ENCODE results near the gene FAM3D.
"Not testable (repeated sequence)": the region's sequence is repeated elsewhere in the genome, so short reads cannot be mapped to it uniquely, and the experiment has no call there.

The FAM3D gene, protein sequence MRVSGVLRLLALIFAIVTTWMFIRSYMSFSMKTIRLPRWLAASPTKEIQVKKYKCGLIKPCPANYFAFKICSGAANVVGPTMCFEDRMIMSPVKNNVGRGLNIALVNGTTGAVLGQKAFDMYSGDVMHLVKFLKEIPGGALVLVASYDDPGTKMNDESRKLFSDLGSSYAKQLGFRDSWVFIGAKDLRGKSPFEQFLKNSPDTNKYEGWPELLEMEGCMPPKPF

DNA sequence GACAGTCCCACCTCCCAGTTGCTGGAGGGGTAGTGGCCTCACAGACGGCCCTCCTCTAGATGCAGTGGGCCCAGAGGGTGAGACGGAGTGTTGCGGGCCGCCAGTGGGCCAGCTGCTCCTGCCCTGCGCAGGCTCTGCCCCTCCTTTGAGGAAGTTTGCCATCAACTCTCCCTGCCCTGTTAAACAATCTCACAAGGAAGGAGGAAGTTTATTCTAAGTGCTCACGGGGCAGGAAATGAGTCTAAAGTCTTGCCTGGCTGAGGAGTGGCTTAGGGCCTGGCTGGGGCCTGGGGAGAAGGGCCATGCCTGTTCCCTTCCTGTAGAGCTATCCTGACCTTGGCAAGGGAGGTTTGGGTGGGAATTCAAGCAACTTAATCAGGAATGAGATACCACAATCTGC is at the start of gene FAM3D:
Gene FAM3D (minus strand): TSS at position 92 of the 400 bp plus-strand sequence. CDS start 11,211 bp downstream, outside the sequence.
- Histone ChIP-seq H3K27me3 (ENCODE audit: control insufficient read depth, insufficient read depth, low read length) (no peaks in the 10 kb centered on the region), H3K4me1 (ENCODE audit: control insufficient read depth, low read depth, low read length) (no peaks in the 10 kb centered on the region), H3K9me3 (ENCODE audit: control insufficient read depth, low read depth, low read length) (no peaks in the 10 kb centered on the region), H3K36me3 (ENCODE audit: control insufficient read depth, low read depth, low read length) (no peaks in the 10 kb centered on the region), H3K4me3 (ENCODE audit: low read length) (no peak within 1 kb of the TSS), H3K9ac (ENCODE audit: low read length) (no peak within 1 kb of the TSS), H3K27ac (ENCODE audit: low read length) (no peak within 1 kb of the TSS)

DNA sequence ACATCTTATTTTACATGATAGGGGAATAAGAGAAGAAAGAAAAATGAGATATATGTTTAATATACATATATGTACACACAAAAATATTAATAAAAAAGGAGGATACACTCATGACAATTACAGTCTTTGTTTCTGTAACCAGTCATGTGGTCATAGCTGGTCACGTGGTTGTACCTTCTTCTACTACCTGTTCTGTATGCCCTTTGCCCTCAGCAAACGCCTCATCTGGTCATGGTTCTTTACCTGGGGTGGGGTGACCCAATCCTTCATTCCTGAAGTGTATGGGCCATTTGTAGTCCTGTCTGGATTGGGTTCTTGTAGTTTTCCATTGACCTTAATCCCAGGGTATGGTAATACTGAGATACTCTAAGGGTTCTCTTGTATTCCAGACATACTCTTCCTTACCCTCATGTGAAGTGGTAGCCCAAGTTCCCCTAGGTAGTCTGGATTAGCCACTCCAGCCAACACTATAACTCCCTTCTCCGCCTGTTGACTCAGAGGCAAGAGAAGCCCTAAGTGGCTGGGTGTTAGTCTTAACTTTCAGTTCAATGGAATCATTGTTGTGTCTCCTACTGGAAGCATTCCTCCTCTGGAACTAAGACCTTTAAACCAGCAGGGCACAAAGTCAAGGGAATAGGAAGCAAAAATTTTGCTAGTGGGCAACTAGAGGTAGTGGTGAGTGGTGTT is 47.3 kb upstream of the FAM3D start:
- Histone ChIP-seq H3K9me3 (ENCODE audit: control insufficient read depth, low read depth, low read length) (no peaks in the 10 kb centered on the region), H3K27me3 (ENCODE audit: control insufficient read depth, insufficient read depth, low read length) (no peaks in the 10 kb centered on the region), H3K4me1 (ENCODE audit: control insufficient read depth, low read depth, low read length) (no peaks in the 10 kb centered on the region), H3K36me3 (ENCODE audit: control insufficient read depth, low read depth, low read length) (no peaks in the 10 kb centered on the region), H3K9ac (ENCODE audit: low read length) (no peak overlapping the region), H3K4me3 (ENCODE audit: low read length) (no peak overlapping the region), H3K27ac (ENCODE audit: low read length) (no peak overlapping the region)

DNA sequence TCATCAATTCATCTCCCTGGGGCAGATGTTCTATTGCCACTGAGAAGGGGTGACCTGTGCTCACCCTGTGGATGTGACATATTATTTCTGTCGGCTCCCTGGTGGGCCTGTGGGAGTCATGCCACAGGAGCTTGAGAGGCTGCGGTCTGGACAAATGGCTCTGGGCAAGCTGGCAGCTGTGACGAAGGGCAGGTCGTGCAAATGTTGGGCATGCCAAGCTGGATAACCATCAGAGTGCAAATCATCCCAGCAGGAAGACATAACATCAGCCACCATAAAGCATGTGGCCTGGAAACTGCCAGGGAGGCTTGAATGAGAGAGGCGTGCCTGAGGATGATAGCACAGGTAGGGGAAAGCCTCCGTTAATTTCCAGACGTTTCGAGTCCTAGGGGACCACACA is 45.3 kb upstream of the FAM3D start:
- no peaks in the 10 kb centered on the region for H3K27me3 ChIP-seq (ENCODE audit: control insufficient read depth, insufficient read depth, low read length)
- H3K9me3 ChIP-seq (ENCODE audit: control insufficient read depth, low read depth, low read length): no peaks in the 10 kb centered on the region
- no peaks in the 10 kb centered on the region for H3K36me3 ChIP-seq (ENCODE audit: control insufficient read depth, low read depth, low read length)
- no peak overlapping the region for H3K9ac ChIP-seq (ENCODE audit: low read length)
- no peak overlapping the region for H3K27ac ChIP-seq (ENCODE audit: low read length)
- no peaks in the 10 kb centered on the region for H3K4me1 ChIP-seq (ENCODE audit: control insufficient read depth, low read depth, low read length)
- H3K4me3 ChIP-seq (ENCODE audit: low read length): no peak overlapping the region

DNA sequence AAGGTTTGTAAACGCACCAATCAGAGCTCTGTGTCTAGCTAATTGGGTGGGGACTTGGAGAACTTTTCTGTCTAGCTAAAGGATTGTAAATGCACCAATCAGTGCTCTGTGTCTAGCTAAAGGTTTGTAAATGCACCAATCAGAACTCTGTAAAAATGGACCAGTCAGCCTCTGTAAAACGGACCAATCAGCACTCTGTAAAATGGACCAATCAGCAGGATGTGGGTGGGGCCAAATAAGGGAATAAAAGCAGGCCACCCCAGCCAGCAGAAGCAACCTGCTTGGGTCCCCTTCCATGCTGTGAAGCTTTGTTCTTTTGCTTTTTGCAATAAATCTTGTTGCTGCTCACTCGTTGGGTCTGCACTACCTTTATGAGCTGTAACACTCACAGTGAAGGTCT is 42.4 kb upstream of the FAM3D start:
- not testable (repeated sequence) for H3K9me3 ChIP-seq (ENCODE audit: control insufficient read depth, low read depth, low read length); H3K4me1 ChIP-seq (ENCODE audit: control insufficient read depth, low read depth, low read length); H3K27me3 ChIP-seq (ENCODE audit: control insufficient read depth, insufficient read depth, low read length); H3K9ac ChIP-seq (ENCODE audit: low read length); H3K36me3 ChIP-seq (ENCODE audit: control insufficient read depth, low read depth, low read length); H3K27ac ChIP-seq (ENCODE audit: low read length); H3K4me3 ChIP-seq (ENCODE audit: low read length)

DNA sequence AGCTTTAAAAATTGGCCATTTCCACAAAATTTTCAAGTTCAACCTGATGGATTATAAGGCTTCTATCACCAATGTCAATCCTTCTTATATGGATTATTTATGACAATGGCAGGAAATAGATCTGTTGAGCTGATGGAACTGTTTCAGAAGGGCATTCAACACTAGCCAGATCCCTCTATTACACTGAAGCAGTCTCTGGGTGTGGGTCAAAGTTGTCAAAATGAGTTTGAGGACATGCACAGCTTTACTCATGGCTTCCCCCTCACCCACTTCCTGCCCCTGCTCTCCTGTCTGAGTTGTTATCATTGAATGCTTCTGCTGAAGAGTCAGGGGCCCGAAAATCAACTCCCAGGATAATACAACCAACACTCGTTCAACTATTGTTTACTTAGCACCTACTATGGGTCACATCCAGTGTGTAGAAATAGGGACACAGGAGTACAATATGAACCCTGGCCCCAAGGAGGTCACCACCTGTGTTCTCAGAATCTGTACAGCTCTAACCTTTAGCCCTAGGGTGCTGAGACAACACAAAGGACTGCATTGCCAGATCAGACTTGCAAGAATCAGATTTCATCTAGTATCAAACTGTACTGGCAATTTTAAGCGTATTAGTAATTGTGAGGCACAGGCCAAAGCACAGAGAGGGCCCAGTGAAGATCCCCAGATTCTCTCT is 41.7 kb upstream of the FAM3D start:
- Histone ChIP-seq H3K9ac (ENCODE audit: low read length) (no peak overlapping the region), H3K36me3 (ENCODE audit: control insufficient read depth, low read depth, low read length) (no peaks in the 10 kb centered on the region), H3K9me3 (ENCODE audit: control insufficient read depth, low read depth, low read length) (no peaks in the 10 kb centered on the region), H3K27me3 (ENCODE audit: control insufficient read depth, insufficient read depth, low read length) (no peaks in the 10 kb centered on the region), H3K4me1 (ENCODE audit: control insufficient read depth, low read depth, low read length) (no peaks in the 10 kb centered on the region), H3K27ac (ENCODE audit: low read length) (no peak overlapping the region), H3K4me3 (ENCODE audit: low read length) (no peak overlapping the region)

DNA sequence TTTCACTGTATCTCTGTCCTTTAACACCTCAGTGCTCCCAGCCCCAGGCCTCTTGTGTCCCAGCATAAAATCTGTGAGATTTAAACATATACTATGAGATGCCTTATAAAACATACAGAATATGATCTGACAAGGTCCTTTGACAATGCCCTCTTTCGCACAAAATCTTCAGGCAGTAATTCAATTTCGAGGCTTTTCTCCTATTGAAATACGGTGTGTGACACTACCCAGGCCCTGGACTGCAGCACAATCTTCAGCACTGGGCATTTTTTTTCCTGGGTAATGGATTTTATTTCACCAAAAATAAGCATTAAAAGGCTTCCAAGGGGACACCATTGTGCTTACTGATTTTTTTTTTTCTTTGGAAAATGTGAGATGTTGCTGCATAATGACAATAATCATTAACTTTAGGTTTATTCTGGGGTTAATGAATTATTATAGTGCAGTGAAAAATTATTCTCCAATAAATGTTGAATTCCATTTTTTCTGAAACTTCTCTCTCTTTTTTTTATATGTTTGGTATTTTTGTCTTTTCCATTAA is 40.9 kb upstream of the FAM3D start:
- H3K4me1 ChIP-seq (ENCODE audit: control insufficient read depth, low read depth, low read length): no peaks in the 10 kb centered on the region
- H3K4me3 ChIP-seq (ENCODE audit: low read length): no peak overlapping the region
- H3K9ac ChIP-seq (ENCODE audit: low read length): no peak overlapping the region
- no peaks in the 10 kb centered on the region for H3K27me3 ChIP-seq (ENCODE audit: control insufficient read depth, insufficient read depth, low read length)
- no peaks in the 10 kb centered on the region for H3K9me3 ChIP-seq (ENCODE audit: control insufficient read depth, low read depth, low read length)
- no peak overlapping the region for H3K27ac ChIP-seq (ENCODE audit: low read length)
- H3K36me3 ChIP-seq (ENCODE audit: control insufficient read depth, low read depth, low read length): no peaks in the 10 kb centered on the region

DNA sequence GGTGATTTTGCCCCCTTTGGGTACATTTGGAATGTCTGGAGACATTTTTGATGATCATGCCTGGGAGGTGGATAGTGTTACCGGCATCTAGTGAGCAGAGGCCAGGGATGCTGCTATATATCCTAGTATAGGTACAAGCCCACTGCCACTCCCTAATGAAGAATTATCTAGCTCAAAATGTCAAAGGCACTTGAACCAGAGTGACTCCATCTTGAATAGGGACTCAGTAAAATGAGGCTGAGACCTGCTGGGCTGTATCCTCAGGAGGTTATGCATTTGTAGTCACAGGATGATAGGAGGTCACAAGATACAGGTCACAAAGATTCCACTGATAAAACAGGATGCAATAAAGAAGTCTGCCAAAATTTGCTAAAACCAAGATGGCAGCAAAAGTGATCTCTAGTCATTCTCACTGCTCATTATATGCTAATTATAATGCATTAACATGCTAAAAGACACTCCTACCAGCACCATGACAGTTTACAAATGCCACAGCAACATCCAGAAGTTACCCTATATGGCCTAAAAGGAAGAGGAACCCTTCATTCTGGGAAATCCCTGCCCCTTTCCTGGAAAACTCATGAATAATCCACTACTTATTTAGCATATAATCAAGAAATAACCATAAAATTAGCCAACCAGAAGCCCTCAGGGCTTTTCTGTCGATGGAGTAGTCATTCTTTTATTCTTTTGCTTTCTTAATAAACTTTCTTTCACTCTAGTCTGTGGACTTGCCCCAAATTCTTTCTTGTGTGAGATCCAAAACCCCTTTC is 40.0 kb upstream of the FAM3D start:
- no peak overlapping the region for H3K9ac ChIP-seq (ENCODE audit: low read length)
- no peaks in the 10 kb centered on the region for H3K9me3 ChIP-seq (ENCODE audit: control insufficient read depth, low read depth, low read length)
- H3K27me3 ChIP-seq (ENCODE audit: control insufficient read depth, insufficient read depth, low read length): no peaks in the 10 kb centered on the region
- H3K36me3 ChIP-seq (ENCODE audit: control insufficient read depth, low read depth, low read length): no peaks in the 10 kb centered on the region
- no peak overlapping the region for H3K4me3 ChIP-seq (ENCODE audit: low read length)
- no peaks in the 10 kb centered on the region for H3K4me1 ChIP-seq (ENCODE audit: control insufficient read depth, low read depth, low read length)
- no peak overlapping the region for H3K27ac ChIP-seq (ENCODE audit: low read length)

DNA sequence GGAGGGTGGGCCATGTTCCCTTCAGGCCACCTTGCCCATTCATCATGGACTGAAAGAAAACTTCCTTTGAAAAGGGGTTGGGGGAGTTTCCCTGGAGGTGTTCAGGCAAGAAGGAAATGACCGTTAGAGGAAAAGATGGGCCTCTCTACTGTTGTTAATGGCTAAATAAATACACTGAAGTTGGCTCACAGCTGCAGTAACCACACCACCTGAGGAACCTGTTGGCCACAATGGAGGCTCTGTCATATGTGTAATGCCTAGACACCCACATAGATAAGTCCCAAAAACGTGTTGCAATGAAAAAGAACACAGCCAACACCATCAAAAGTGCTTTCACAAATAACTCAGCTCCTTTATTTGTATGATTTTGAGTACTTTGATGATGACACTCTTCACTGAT is 38.2 kb upstream of the FAM3D start:
- H3K4me1 ChIP-seq (ENCODE audit: control insufficient read depth, low read depth, low read length): no peaks in the 10 kb centered on the region
- H3K36me3 ChIP-seq (ENCODE audit: control insufficient read depth, low read depth, low read length): no peaks in the 10 kb centered on the region
- no peak overlapping the region for H3K4me3 ChIP-seq (ENCODE audit: low read length)
- H3K9ac ChIP-seq (ENCODE audit: low read length): no peak overlapping the region
- no peaks in the 10 kb centered on the region for H3K27me3 ChIP-seq (ENCODE audit: control insufficient read depth, insufficient read depth, low read length)
- H3K9me3 ChIP-seq (ENCODE audit: control insufficient read depth, low read depth, low read length): no peaks in the 10 kb centered on the region
- H3K27ac ChIP-seq (ENCODE audit: low read length): no peak overlapping the region

DNA sequence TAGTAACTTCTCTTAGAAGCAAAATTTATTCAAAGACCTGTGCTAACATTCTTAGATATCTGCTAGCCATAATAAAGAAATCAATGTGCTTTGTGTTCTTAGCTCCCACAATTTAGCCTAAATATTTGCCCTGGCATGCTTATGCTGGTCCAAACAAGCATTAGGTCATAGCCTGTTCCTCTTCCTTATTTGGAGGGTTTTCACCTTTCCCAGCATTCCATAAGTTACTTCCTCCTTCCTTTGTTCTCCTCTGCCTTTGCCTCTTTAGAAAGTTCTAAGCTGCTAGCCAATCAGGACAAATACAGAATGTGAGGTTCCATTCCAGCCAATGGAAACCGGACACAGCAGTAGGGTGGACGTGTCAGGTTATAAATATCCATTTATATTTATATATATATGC is 37.7 kb upstream of the FAM3D start:
- H3K36me3 ChIP-seq (ENCODE audit: control insufficient read depth, low read depth, low read length); H3K9ac ChIP-seq (ENCODE audit: low read length); H3K27ac ChIP-seq (ENCODE audit: low read length); H3K9me3 ChIP-seq (ENCODE audit: control insufficient read depth, low read depth, low read length); H3K27me3 ChIP-seq (ENCODE audit: control insufficient read depth, insufficient read depth, low read length); H3K4me3 ChIP-seq (ENCODE audit: low read length); H3K4me1 ChIP-seq (ENCODE audit: control insufficient read depth, low read depth, low read length): not testable (repeated sequence)

DNA sequence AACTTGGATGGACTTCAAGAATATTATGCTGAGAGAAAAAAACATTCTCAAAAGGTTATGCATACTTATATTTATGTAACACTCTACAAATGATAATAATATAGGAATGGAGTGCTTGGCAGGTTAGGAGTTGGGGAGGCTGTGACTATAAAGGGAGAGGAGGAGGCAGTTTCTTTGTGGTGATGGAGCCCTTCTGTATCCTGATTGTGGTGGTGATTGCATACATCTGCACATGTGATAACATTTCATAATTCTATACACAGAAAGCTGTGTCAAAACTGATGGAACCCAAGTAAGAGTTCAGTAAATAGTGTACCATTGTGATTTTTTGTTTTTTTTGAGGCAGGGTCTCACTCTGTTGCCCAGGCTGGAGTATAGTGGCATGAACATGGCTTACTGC is 31.7 kb upstream of the FAM3D start:
- Histone ChIP-seq H3K4me3 (ENCODE audit: low read length) (no peak overlapping the region), H3K4me1 (ENCODE audit: control insufficient read depth, low read depth, low read length) (no peaks in the 10 kb centered on the region), H3K9me3 (ENCODE audit: control insufficient read depth, low read depth, low read length) (peaks cover 4% of the 10 kb centered on the region), H3K27me3 (ENCODE audit: control insufficient read depth, insufficient read depth, low read length) (no peaks in the 10 kb centered on the region), H3K27ac (ENCODE audit: low read length) (no peak overlapping the region), H3K9ac (ENCODE audit: low read length) (no peak overlapping the region), H3K36me3 (ENCODE audit: control insufficient read depth, low read depth, low read length) (no peaks in the 10 kb centered on the region)

DNA sequence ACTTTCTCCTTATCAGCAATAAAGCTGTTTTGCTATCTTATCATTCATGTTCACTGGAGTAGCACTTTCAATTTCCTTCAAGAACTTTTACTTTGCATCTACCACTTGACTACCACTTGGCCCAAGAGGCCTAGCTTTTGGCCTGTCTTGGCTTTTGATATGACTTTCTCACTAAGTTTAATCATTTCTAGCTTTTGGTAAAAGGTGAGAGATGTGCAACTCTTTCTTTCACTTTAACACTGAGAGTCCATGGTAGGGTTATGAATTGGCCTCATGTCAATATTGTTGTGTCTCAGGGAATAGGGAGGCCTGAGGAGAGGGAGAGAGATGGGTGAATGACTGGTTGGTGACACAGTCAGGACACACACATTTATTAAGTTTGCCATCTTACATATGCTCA is 31.0 kb upstream of the FAM3D start:
- H3K36me3 ChIP-seq (ENCODE audit: control insufficient read depth, low read depth, low read length): no peaks in the 10 kb centered on the region
- no peak overlapping the region for H3K9ac ChIP-seq (ENCODE audit: low read length)
- peaks cover 4% of the 10 kb centered on the region for H3K9me3 ChIP-seq (ENCODE audit: control insufficient read depth, low read depth, low read length)
- H3K4me3 ChIP-seq (ENCODE audit: low read length): no peak overlapping the region
- no peaks in the 10 kb centered on the region for H3K4me1 ChIP-seq (ENCODE audit: control insufficient read depth, low read depth, low read length)
- no peaks in the 10 kb centered on the region for H3K27me3 ChIP-seq (ENCODE audit: control insufficient read depth, insufficient read depth, low read length)
- no peak overlapping the region for H3K27ac ChIP-seq (ENCODE audit: low read length)

Measured in iPS-18a (cell line).